Measurements from ENCODE around the gene KARS1. TPM values are rescaled to one million over a fixed set of nuclear protein-coding genes. Genes with fewer than 3 reads are reported as not detected.

The KARS1 gene
- total RNA-seq, 1 experiment from 2014 or later, result 196 TPM

GRCh38 chr16:75620326-75621169 lies 26.9 kb downstream of the KARS1 start:
- Histone ChIP-seq H3K4me3 (replicated peaks in 1 of 2; ENCODE audit: low read depth in 1 of 2, low read length in 2 of 2) (no peak overlapping the region), H4K20me1 (ENCODE audit: insufficient read depth) (no peaks in the 10 kb centered on the region), H3K4me2 (ENCODE audit: low read length) (no peak overlapping the region; the same call in 1 of the 2 replicates), H3K79me2 (ENCODE audit: insufficient read depth, low read length) (peaks cover 9% of the 10 kb centered on the region), H3K27me3 (ENCODE audit: insufficient read depth, low read length) (no peaks in the 10 kb centered on the region), H3K9me2 (ENCODE audit: insufficient read depth) (no peaks in the 10 kb centered on the region), H3K27ac (ENCODE audit: low read depth, low read length) (no peak overlapping the region), H3K9ac (ENCODE audit: low read length) (no peak overlapping the region), H3K4me1 (ENCODE audit: control insufficient read depth in 1 of 2, insufficient read depth in 2 of 2, low read length in 2 of 2) (peaks cover 8 to 19% of the 10 kb centered on the region in 2 experiments), H2AFZ (ENCODE audit: low read depth, low read length, poor library complexity, severe bottlenecking) (no peak overlapping the region), H3K9me3 (ENCODE audit: control insufficient read depth in 1 of 2, insufficient read depth in 1 of 2, low read depth in 1 of 2, low read length in 2 of 2) (no peaks in the 10 kb centered on the region), H3K36me3 (ENCODE audit: control insufficient read depth in 1 of 2, insufficient read depth in 2 of 2, low read length in 2 of 2) (peaks cover 11 to 17% of the 10 kb centered on the region in 2 experiments; a peak in 3 of 4 replicates)
- RAD21 ChIA-PET (ENCODE audit: low non-redundant PET in 1 of 2, low total read pairs in 2 of 2, uncharacterized antibody in 2 of 2, unreplicated experiment in 2 of 2), result interaction anchor here in 1 of 2 experiments (1.0 kb wide), 1 partner anchor 421 kb away, joined by 3 read pairs; no protein-coding TSS in a partner anchor
- no peak for DNase-seq (ENCODE audit: low read depth, low spot score)
- POLR2A ChIA-PET, result no interaction called here
- intact Hi-C loops (cut with micrococcal nuclease), result loop anchor here (5.0 kb wide), 3 partner anchors 63 to 423 kb away; partner anchors contain the start of gene TMEM231
- BruUV-seq (replicated peaks), result no TSS peak
- TF ChIP-seq REST (IDR thresholded peaks at IDR 0.05; ENCODE audit: low read depth), result no peak
- TF ChIP-seq ZNF274 (IDR thresholded peaks at IDR 0.05; ENCODE audit: low read depth, low read length), result no peak
- no peak for TF ChIP-seq ZBTB33 (IDR thresholded peaks at IDR 0.05; ENCODE audit: extremely low read depth, insufficient replicate concordance, low read length)
- no peak for TF ChIP-seq EZH2phosphoT487 (IDR thresholded peaks at IDR 0.05; ENCODE audit: borderline replicate concordance)
- no peak for TF ChIP-seq CEBPB (IDR thresholded peaks at IDR 0.05; ENCODE audit: low read depth)
- TF ChIP-seq ZFX (IDR thresholded peaks at IDR 0.05), result no peak
- TF ChIP-seq FOSL1 (IDR thresholded peaks at IDR 0.05; ENCODE audit: low read depth), result no peak
- no peak for TF ChIP-seq SP1 (IDR thresholded peaks at IDR 0.05; ENCODE audit: low read depth)
- no peak for TF ChIP-seq YY1 (IDR thresholded peaks at IDR 0.05; ENCODE audit: extremely low read depth, insufficient replicate concordance, low read depth, low read length)
- no peak for TF ChIP-seq JUND (IDR thresholded peaks at IDR 0.05)
- TF ChIP-seq MAX (IDR thresholded peaks at IDR 0.05), result no peak
- no peak for TF ChIP-seq ATF3 (IDR thresholded peaks at IDR 0.05)
- no peak for TF ChIP-seq EZH2 (IDR thresholded peaks at IDR 0.05)
- no peak for TF ChIP-seq EGR1 (IDR thresholded peaks at IDR 0.05; ENCODE audit: low read depth)
- TF ChIP-seq CBX3 (IDR thresholded peaks at IDR 0.05; ENCODE audit: low read depth), result no peak
- no peak for ATAC-seq
- CTCF ChIA-PET, result interaction anchor here (1.1 to 1.5 kb wide), 2 partner anchors 129 to 421 kb away, joined by 4 to 5 read pairs; no protein-coding TSS in a partner anchor

Measured in HCT116 (cell line).